CD4-positive, alpha-beta T cell treated with Interleukin-10 for 1 hour (primary cell): ENCODE measurements around the gene PROK1.

ENCODE experiments used
- DNase-seq: peaks from one replicate; pipeline ENCODE4 v3.0.0-alpha.2; 2020

The PROK1 gene

GRCh38 chr1:110490791-110491451 lies 40.0 kb downstream of the PROK1 start:
- DNase-seq: no peak

- no peak for DNase-seq
These were observed 41.6 kb downstream of the PROK1 start for GRCh38 chr1:110492573-110492972.

GRCh38 chr1:110493059-110493699 lies 42.2 kb downstream of the PROK1 start:
- no peak for DNase-seq

- DNase-seq: no peak
These were observed 43.1 kb downstream of the PROK1 start for GRCh38 chr1:110494036-110494435.

- DNase-seq: no peak
These were observed 43.8 kb downstream of the PROK1 start for GRCh38 chr1:110494522-110495406.

- peak; percentile 76 for DNase-seq
These were observed 45.1 kb downstream of the PROK1 start for GRCh38 chr1:110495926-110496600.

- no peak for DNase-seq
These were observed 47.3 kb downstream of the PROK1 start for GRCh38 chr1:110498270-110498669.

- no peak for DNase-seq
These were observed 50.7 kb downstream of the PROK1 start for GRCh38 chr1:110501488-110502132.

- no peak for DNase-seq
These were observed 51.6 kb downstream of the PROK1 start for GRCh38 chr1:110502402-110503151.

GRCh38 chr1:110503471-110503870 lies 52.5 kb downstream of the PROK1 start:
- no peak for DNase-seq

GRCh38 chr1:110504226-110504625 lies 53.3 kb downstream of the PROK1 start:
- no peak for DNase-seq

- DNase-seq: no peak
These were observed 54.6 kb downstream of the PROK1 start for GRCh38 chr1:110505596-110505995.

- DNase-seq: no peak
These were observed 55.6 kb downstream of the PROK1 start for GRCh38 chr1:110506541-110506940.
